Smooth muscle cell (in vitro differentiated cells): ENCODE measurements around the gene NUP62. TPM values are rescaled to one million over a fixed set of nuclear protein-coding genes. Genes with fewer than 3 reads are reported as not detected.
"Not testable (repeated sequence)": the region's sequence is repeated elsewhere in the genome, so short reads cannot be mapped to it uniquely, and the experiment has no call there.

ENCODE experiments used
- DNase-seq: peaks from one replicate; lab custom pipeline; 2025; ENCODE audit not compliant: unreplicated experiment; lab: John Stamatoyannopoulos, UW
- H2AFZ ChIP-seq: fragments of 200-600 bp; sonication (generic); 2 replicates; pipeline ENCODE4 v1.6.0; 2016; ENCODE audit warnings: antibody characterized with exemption, low read depth, mild to moderate bottlenecking
- H3F3A ChIP-seq: fragments of 200-600 bp; sonication (generic); 2 replicates; pipeline ENCODE4 v1.6.0; 2017; ENCODE audit warnings: antibody characterized with exemption, low read depth
- H3K27ac ChIP-seq: fragments of 200-600 bp; sonication (generic); 2 replicates; pipeline ENCODE4 v1.5.1; 2016; ENCODE audit warnings: low read depth, mild to moderate bottlenecking
- H3K27me3 ChIP-seq: fragments of 200-600 bp; sonication (generic); 2 replicates; pipeline ENCODE4 v1.6.1; 2016; ENCODE audit warnings: low read depth, mild to moderate bottlenecking
- H3K36me3 ChIP-seq: fragments of 200-600 bp; sonication (generic); 2 replicates; pipeline ENCODE4 v1.5.1; 2016; ENCODE audit warnings: low read depth
- H3K4me1 ChIP-seq: fragments of 200-600 bp; sonication (generic); 2 replicates; pipeline ENCODE4 v1.5.1; 2016; ENCODE audit warnings: low read depth
- H3K4me2 ChIP-seq: fragments of 200-600 bp; sonication (generic); 2 replicates; pipeline ENCODE4 v1.6.0; 2016; ENCODE audit warnings: mild to moderate bottlenecking
- H3K4me3 ChIP-seq: fragments of 200-600 bp; sonication (generic); 2 replicates; pipeline ENCODE4 v1.5.1; 2016; ENCODE audit warnings: mild to moderate bottlenecking
- H3K79me2 ChIP-seq: fragments of 200-600 bp; sonication (generic); 2 replicates; pipeline ENCODE4 v1.6.0; 2016; ENCODE audit warnings: low read depth, mild to moderate bottlenecking
- H3K9ac ChIP-seq: fragments of 200-600 bp; sonication (generic); 2 replicates; pipeline ENCODE4 v1.6.0; 2016; ENCODE audit warnings: low read depth
- H3K9me3 ChIP-seq: fragments of 200-600 bp; sonication (generic); replicated peaks from 2 replicates; pipeline ENCODE4 v1.5.1; 2016; ENCODE audit warnings: low read depth
- H4K20me1 ChIP-seq: fragments of 200-600 bp; sonication (generic); 2 replicates; pipeline ENCODE4 v1.6.0; 2016; ENCODE audit warnings: low read depth
- CTCF ChIP-seq: fragments of 200-600 bp; sonication (generic); IDR thresholded peaks from 2 replicates; pipeline ENCODE4 v1.5.1; 2017; ENCODE audit warnings: borderline replicate concordance, mild to moderate bottlenecking, antibody characterized with exemption; ENCODE audit not compliant: insufficient read depth, poor library complexity, severe bottlenecking
- whole genome bisulfite sequencing: methylation state at CpG from one replicate; pipeline ENCODE4 v1.1.7; 2016; ENCODE audit warnings: low lambda C conversion rate; 5-methylcytosine and 5-hydroxymethylcytosine counted together
- polyA plus RNA-seq: library from polyadenylated mRNA; unstranded; fragments of >200 nt; fragmentation: Nextera tagmentation; extraction: Ambion mirVana; gene quantifications from 2 replicates; pipeline ENCODE4 v1.2.1, GENCODE V29; 2016
- total RNA-seq: library from RNA; depleted of rRNA; stranded (reverse); fragments of >200 nt; gene quantifications from 2 replicates; pipeline ENCODE4 v1.2.3, GENCODE V29; 2014

NUP62 gene
- total and polyA plus RNA-seq, 2 experiments from 2014 or later: 24.2 to 29.5 TPM

DNA sequence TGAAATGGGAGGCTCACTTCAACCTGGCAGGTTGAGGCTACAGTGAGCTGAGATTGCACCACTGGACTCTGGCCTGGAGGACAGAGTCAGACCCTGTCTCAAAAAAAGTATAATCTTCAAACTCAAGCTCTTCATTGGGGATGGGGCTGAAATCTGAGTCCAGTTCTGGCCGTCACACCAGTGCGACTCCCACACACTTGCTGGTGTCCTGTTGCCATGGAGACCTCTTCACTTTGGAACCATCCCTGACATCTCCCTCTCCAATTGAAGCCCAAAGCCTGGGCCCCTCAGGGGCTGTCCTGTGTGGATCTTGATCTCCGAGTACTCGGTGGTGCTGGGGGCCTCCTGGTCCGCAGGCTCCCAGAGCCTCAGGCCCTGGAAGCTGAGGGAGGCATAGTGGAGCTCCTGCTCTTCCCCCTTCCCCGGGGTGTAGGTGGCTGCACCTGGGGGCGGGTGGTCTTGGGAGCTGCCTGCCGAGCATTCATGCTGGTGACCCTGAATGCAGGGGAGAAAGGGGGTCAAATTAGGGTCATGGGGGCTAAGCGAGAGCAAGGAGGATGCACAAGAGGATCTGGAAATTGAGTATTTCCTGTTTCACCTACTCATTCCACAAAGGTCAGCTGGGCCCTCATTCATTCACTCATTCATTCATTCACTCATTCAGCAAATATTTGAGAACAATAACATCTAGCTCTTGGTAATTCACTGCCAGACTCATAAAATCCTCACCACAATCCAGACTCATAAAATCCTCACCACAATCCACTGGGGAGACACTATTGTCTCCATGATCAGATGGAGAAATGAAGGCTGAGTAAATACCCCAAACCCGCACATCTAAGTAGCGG is 20.7 kb upstream of the NUP62 start:
- Histone ChIP-seq H3K27me3 (no peaks in the 10 kb centered on the region), H3K4me3 (no peak overlapping the region), H3K4me2 (no peak overlapping the region), H3K79me2 (no peaks in the 10 kb centered on the region), H3K4me1 (no peaks in the 10 kb centered on the region), H3K9me3 (no peaks in the 10 kb centered on the region), H4K20me1 (no peaks in the 10 kb centered on the region), H3K9ac (no peak overlapping the region), H3K27ac (no peak overlapping the region), H3F3A (no peaks in the 10 kb centered on the region), H2AFZ (no peak overlapping the region), H3K36me3 (no peaks in the 10 kb centered on the region)
- no peak for DNase-seq
- TF ChIP-seq CTCF: no peak
- 84% methylated on average over 11 of the region's 11 CpGs for WGBS

DNA sequence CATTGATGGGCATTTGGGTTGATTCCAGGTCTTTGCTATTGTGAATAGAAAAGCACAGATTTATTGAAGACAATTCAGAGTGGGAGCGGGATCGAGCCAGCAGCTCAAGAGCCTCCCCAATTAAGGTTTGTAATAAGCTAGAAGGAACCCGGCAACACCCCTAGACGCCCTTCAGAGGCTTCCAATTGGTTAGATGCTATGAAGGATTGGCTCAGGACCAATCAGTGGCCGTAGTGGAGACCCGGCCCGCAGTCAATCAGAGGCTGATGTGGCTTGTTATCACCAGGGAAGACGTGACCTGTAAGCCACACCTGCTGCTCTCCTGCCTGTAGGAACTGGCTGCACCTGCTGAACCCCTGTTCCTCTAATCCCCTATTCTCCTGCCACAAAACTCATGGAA is 17.1 kb upstream of the NUP62 start:
- WGBS: 89% methylated on average over 8 of the region's 8 CpGs
- Histone ChIP-seq H2AFZ (no peak overlapping the region), H3K4me1 (no peaks in the 10 kb centered on the region), H3K79me2 (no peaks in the 10 kb centered on the region), H4K20me1 (no peaks in the 10 kb centered on the region), H3K27me3 (no peaks in the 10 kb centered on the region), H3K4me3 (no peak overlapping the region), H3F3A (no peaks in the 10 kb centered on the region), H3K4me2 (no peak overlapping the region), H3K36me3 (no peaks in the 10 kb centered on the region), H3K9ac (no peak overlapping the region), H3K9me3 (no peaks in the 10 kb centered on the region), H3K27ac (no peak overlapping the region)
- DNase-seq: no peak
- TF ChIP-seq CTCF: no peak

GRCh38 chr19:49944567-49944966 is 15.3 kb upstream of the NUP62 start:
- 90% methylated on average over 5 of the region's 5 CpGs for WGBS
- H4K20me1 ChIP-seq, H2AFZ ChIP-seq, H3K9me3 ChIP-seq, H3K27me3 ChIP-seq, H3K4me2 ChIP-seq, H3F3A ChIP-seq, H3K4me1 ChIP-seq, H3K4me3 ChIP-seq, H3K9ac ChIP-seq, H3K79me2 ChIP-seq, H3K27ac ChIP-seq, DNase-seq, H3K36me3 ChIP-seq: not testable (repeated sequence)

GRCh38 chr19:49940482-49940791 is 11.1 kb upstream of the NUP62 start:
- Histone ChIP-seq H3K27me3 (no peaks in the 10 kb centered on the region), H3K27ac (no peak overlapping the region), H3K4me3 (no peak overlapping the region), H3K4me1 (no peaks in the 10 kb centered on the region), H2AFZ (no peak overlapping the region), H3K4me2 (no peak overlapping the region), H3K79me2 (no peaks in the 10 kb centered on the region), H4K20me1 (no peaks in the 10 kb centered on the region), H3K36me3 (no peaks in the 10 kb centered on the region), H3K9ac (no peak overlapping the region), H3K9me3 (no peaks in the 10 kb centered on the region), H3F3A (no peaks in the 10 kb centered on the region)
- no peak for TF ChIP-seq CTCF
- WGBS: 94% methylated on average over 5 of the region's 5 CpGs
- no peak for DNase-seq
